ENCODE measurements around the gene TAF1C. TPM values are rescaled to one million over a fixed set of nuclear protein-coding genes. Genes with fewer than 3 reads are reported as not detected.
A peak's percentile ranks its signal among the peaks of the same experiment; 100 is the strongest.

The TAF1C gene
- total RNA-seq, 1 experiment from 2014 or later: 31.9 TPM

DNA sequence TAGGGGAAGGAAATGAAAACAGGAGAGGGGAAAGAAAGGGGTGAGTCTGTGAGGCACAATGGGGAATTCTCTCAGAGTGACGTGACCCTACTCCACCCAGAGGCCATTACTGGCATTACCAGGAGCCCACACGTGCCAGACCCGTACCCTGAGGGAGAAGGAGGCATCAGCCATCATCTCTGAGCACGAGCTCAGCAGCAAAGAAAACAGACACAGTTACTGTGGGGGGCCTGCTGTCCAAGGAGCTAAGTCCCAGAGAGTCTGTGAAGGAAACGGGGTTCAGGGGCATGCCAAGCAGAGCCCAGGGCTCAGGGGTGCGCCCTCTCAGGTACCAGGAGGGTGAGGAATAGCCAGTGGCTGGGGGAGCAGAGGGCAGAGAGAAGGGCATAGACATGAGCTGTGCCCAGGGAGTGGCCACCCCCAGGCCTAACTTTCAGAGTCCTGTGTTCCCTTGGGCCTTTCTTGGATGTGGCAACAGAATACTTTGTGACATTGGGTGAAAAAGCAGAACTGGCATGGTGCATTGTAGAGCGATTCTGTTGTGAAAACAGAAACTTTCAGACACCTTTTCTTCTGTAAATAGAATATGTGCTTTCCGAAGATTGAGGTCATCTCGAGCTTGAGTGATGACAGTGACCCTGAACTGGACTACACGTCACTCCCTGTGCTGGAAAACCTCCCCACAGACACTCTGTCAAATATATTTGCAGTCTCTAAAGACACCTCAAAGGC lies 11.3 kb downstream of the TAF1C start:
- DNase-seq (ENCODE audit: low read depth, low spot score): peak; percentile 48
- CTCF ChIA-PET: no interaction called here
- in situ Hi-C loops (cut with HindIII; ENCODE audit: low pct_unique_long_range_greater_than_20kb, low sequenced_read_pairs): no loop called here
- POLR2A ChIA-PET: no interaction called here
- no peak for TF ChIP-seq SIN3A (IDR thresholded peaks at IDR 0.05; ENCODE audit: borderline replicate concordance, insufficient read depth, low read depth, low read length)
- TF ChIP-seq, protein P1, sequence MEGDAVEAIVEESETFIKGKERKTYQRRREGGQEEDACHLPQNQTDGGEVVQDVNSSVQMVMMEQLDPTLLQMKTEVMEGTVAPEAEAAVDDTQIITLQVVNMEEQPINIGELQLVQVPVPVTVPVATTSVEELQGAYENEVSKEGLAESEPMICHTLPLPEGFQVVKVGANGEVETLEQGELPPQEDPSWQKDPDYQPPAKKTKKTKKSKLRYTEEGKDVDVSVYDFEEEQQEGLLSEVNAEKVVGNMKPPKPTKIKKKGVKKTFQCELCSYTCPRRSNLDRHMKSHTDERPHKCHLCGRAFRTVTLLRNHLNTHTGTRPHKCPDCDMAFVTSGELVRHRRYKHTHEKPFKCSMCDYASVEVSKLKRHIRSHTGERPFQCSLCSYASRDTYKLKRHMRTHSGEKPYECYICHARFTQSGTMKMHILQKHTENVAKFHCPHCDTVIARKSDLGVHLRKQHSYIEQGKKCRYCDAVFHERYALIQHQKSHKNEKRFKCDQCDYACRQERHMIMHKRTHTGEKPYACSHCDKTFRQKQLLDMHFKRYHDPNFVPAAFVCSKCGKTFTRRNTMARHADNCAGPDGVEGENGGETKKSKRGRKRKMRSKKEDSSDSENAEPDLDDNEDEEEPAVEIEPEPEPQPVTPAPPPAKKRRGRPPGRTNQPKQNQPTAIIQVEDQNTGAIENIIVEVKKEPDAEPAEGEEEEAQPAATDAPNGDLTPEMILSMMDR (IDR thresholded peaks at IDR 0.05): peak; percentile 83
- intact Hi-C loops (cut with micrococcal nuclease; ENCODE audit: unreplicated experiment): no loop called here
- H3K27me3 ChIP-seq (ENCODE audit: control insufficient read depth, insufficient read depth, low read length): no peaks in the 10 kb centered on the region
- peaks cover 22% of the 10 kb centered on the region for H3K4me1 ChIP-seq (ENCODE audit: control insufficient read depth, insufficient read depth, low read length)
- no peaks in the 10 kb centered on the region for H3K36me3 ChIP-seq (ENCODE audit: control insufficient read depth, insufficient read depth, low read length)
- no peaks in the 10 kb centered on the region for H3K9me3 ChIP-seq (ENCODE audit: control insufficient read depth, insufficient read depth, low read depth, low read length)
- no peak overlapping the region for H3K4me3 ChIP-seq (ENCODE audit: low read depth in 2 of 2, low read length in 2 of 2)
- BruUV-seq (replicated peaks): no TSS peak
- peak; percentile 80 for ATAC-seq
- H3K27ac ChIP-seq (ENCODE audit: low read length): no peak overlapping the region

DNA sequence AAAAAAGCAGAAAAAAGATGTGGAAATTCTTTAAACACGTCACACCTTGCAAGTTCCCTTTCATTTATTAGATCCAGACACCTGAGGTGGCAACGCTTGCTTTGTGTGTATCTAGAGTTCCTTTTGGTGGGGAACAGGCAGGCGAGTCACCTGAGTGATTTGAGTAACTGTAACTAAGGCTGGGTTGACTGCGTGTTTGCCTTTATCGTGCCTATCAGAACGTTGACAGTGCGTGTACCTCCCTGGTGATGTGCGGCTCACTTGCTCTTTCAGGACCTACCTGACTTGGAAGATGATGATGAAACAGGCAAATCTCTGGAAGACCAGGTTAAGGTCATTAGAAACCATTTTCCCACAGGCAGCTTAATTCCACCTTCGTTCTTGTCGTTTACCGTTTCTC lies 12.5 kb downstream of the TAF1C start:
- H3K4me3 ChIP-seq (ENCODE audit: low read depth in 2 of 2, low read length in 2 of 2): no peak overlapping the region
- no peaks in the 10 kb centered on the region for H3K27me3 ChIP-seq (ENCODE audit: control insufficient read depth, insufficient read depth, low read length)
- no peak for ATAC-seq
- TF ChIP-seq, protein P2, sequence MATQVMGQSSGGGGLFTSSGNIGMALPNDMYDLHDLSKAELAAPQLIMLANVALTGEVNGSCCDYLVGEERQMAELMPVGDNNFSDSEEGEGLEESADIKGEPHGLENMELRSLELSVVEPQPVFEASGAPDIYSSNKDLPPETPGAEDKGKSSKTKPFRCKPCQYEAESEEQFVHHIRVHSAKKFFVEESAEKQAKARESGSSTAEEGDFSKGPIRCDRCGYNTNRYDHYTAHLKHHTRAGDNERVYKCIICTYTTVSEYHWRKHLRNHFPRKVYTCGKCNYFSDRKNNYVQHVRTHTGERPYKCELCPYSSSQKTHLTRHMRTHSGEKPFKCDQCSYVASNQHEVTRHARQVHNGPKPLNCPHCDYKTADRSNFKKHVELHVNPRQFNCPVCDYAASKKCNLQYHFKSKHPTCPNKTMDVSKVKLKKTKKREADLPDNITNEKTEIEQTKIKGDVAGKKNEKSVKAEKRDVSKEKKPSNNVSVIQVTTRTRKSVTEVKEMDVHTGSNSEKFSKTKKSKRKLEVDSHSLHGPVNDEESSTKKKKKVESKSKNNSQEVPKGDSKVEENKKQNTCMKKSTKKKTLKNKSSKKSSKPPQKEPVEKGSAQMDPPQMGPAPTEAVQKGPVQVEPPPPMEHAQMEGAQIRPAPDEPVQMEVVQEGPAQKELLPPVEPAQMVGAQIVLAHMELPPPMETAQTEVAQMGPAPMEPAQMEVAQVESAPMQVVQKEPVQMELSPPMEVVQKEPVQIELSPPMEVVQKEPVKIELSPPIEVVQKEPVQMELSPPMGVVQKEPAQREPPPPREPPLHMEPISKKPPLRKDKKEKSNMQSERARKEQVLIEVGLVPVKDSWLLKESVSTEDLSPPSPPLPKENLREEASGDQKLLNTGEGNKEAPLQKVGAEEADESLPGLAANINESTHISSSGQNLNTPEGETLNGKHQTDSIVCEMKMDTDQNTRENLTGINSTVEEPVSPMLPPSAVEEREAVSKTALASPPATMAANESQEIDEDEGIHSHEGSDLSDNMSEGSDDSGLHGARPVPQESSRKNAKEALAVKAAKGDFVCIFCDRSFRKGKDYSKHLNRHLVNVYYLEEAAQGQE (IDR thresholded peaks at IDR 0.05; ENCODE audit: insufficient read depth in 1 of 2, low read depth in 2 of 2, low read length in 1 of 2): no peak
- no peak for TF ChIP-seq SIN3A (IDR thresholded peaks at IDR 0.05; ENCODE audit: borderline replicate concordance, insufficient read depth, low read depth, low read length)
- no peak for TF ChIP-seq TCF7L2 (IDR thresholded peaks at IDR 0.05; ENCODE audit: low read depth, low read length)
- no peak for TF ChIP-seq POLR2AphosphoS5 (IDR thresholded peaks at IDR 0.05; ENCODE audit: low read depth, low read length)
- TF ChIP-seq, protein P1 (IDR thresholded peaks at IDR 0.05): no peak
- in situ Hi-C loops (cut with HindIII; ENCODE audit: low pct_unique_long_range_greater_than_20kb, low sequenced_read_pairs): no loop called here
- H3K4me1 ChIP-seq (ENCODE audit: control insufficient read depth, insufficient read depth, low read length): peaks cover 22% of the 10 kb centered on the region
- H3K9me3 ChIP-seq (ENCODE audit: control insufficient read depth, insufficient read depth, low read depth, low read length): no peaks in the 10 kb centered on the region
- no TSS peak for BruUV-seq (replicated peaks)
- no peak overlapping the region for H3K27ac ChIP-seq (ENCODE audit: low read length)
- ChIA-PET CTCF (no interaction called here), POLR2A (no interaction called here)
- intact Hi-C loops (cut with micrococcal nuclease; ENCODE audit: unreplicated experiment): loop anchor here (5.0 kb wide), 1 partner anchor 77 kb away; no protein-coding TSS in a partner anchor
- no peak for DNase-seq (ENCODE audit: low read depth, low spot score)
- H3K36me3 ChIP-seq (ENCODE audit: control insufficient read depth, insufficient read depth, low read length): no peaks in the 10 kb centered on the region
